Kidney epithelial cell (primary cell): Measurements from ENCODE around the gene MAML2. TPM values are rescaled to one million over a fixed set of nuclear protein-coding genes. Genes with fewer than 3 reads are reported as not detected.

Experiments
- DNase-seq: peaks from one replicate; pipeline ENCODE4 v3.0.0-alpha.2; 2010; ENCODE audit warnings: low read depth
- H3K27me3 ChIP-seq: 2 replicates; pipeline ENCODE4 v1.6.0; 2011; ENCODE audit warnings: low read length; ENCODE audit not compliant: control insufficient read depth, insufficient read depth
- H3K36me3 ChIP-seq: 2 replicates; pipeline ENCODE4 v1.5.1; 2011; ENCODE audit warnings: low read length; ENCODE audit not compliant: control insufficient read depth, insufficient read depth
- H3K4me3 ChIP-seq: 2 replicates; pipeline ENCODE4 v1.5.1; 2011; ENCODE audit warnings: low read depth, mild to moderate bottlenecking, control low read depth, low read length
- CTCF ChIP-seq: IDR thresholded peaks from 2 replicates; pipeline ENCODE4 v1.5.1; 2011; ENCODE audit warnings: mild to moderate bottlenecking, moderate library complexity, low read length, control low read depth, inconsistent platforms; ENCODE audit not compliant: insufficient read depth, poor library complexity, severe bottlenecking
- total RNA-seq: library from RNA; depleted of rRNA; stranded (reverse); fragments of >200 nt; gene quantifications from 2 replicates; pipeline ENCODE4 v1.2.3, GENCODE V29; 2015

MAML2 gene
- total RNA-seq, 1 donor from 2014 or later: 12.3 TPM

GRCh38 chr11:96241331-96241841 is 101.6 kb downstream of the MAML2 start:
- Histone ChIP-seq H3K4me3 (no peak overlapping the region), H3K27me3 (no peaks in the 10 kb centered on the region), H3K36me3 (no peaks in the 10 kb centered on the region)
- no peak for DNase-seq
- TF ChIP-seq CTCF: no peak

DNA sequence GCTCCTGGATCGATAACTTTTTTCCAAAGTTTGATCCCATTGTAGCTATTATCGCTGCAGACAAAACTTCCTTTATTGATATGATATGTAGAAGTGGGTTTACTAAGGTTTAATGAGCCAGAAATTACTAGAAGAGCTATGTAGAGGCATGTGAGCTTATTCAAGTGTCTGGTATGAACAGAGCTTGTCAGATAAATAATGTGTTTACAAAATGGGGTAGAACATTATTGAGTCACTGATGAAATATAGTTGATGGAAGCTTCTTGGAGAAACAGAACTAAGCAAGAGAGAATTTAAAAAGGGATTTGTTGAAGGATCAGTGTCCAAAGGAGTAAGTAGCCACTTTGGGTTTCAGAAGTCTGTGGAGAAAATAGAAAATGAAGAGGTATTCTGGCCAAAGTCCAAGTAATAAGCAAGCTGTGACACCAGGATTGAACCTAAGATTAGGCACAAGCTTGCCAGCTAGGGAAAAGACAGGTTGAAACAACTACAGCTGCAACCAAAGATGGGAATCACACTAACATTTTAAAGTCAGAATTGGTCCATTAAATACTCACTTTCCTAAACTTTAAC is 104.3 kb downstream of the MAML2 start:
- no peak for TF ChIP-seq CTCF
- DNase-seq: no peak

GRCh38 chr11:96237766-96238266 is 105.2 kb downstream of the MAML2 start:
- no peak for TF ChIP-seq CTCF
- Histone ChIP-seq H3K27me3 (no peaks in the 10 kb centered on the region), H3K36me3 (no peaks in the 10 kb centered on the region), H3K4me3 (no peak overlapping the region)
- DNase-seq: no peak

More for the DNA sequence above, 104.3 kb downstream of the MAML2 start:
- no peaks in the 10 kb centered on the region for H3K36me3 ChIP-seq
- H3K4me3 ChIP-seq: no peak overlapping the region
- no peaks in the 10 kb centered on the region for H3K27me3 ChIP-seq

GRCh38 chr11:96235751-96236150 is 107.2 kb downstream of the MAML2 start:
- H3K4me3 ChIP-seq: no peak overlapping the region
- no peaks in the 10 kb centered on the region for H3K27me3 ChIP-seq
- no peaks in the 10 kb centered on the region for H3K36me3 ChIP-seq
- no peak for TF ChIP-seq CTCF
- DNase-seq: no peak

GRCh38 chr11:96234866-96235441 is 108.0 kb downstream of the MAML2 start:
- Histone ChIP-seq H3K36me3 (no peaks in the 10 kb centered on the region), H3K4me3 (no peak overlapping the region), H3K27me3 (no peaks in the 10 kb centered on the region)
- TF ChIP-seq CTCF: no peak
- no peak for DNase-seq

DNA sequence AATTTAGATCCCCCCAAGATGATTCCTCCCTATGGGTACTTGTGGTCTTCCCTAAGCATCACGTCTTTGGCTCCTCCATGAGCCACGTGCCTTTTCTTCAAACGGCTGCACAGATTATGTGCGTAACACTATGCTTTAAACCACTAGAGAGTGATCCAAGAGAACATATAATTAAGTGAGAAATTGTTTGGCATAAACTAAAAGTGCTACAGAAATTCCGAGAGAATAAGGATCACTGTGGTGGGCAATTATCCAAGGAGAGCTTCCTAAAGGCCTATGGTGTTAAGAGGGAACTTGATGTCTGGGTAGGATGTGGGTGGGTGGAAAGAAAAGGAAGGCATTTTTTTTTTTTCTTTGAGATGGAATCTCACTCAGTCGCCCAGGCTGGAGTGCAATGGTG is 110.9 kb downstream of the MAML2 start:
- no peak for DNase-seq
- Histone ChIP-seq H3K27me3 (no peaks in the 10 kb centered on the region), H3K36me3 (no peaks in the 10 kb centered on the region), H3K4me3 (no peak overlapping the region)
- TF ChIP-seq CTCF: no peak
